Left renal cortex interstitium (tissue), 4 donors: Measurements from ENCODE around the gene PRSS22. TPM values are rescaled to one million over a fixed set of nuclear protein-coding genes. Genes with fewer than 3 reads are reported as not detected.
"Not testable (repeated sequence)": the region's sequence is repeated elsewhere in the genome, so short reads cannot be mapped to it uniquely, and the experiment has no call there.

Source experiments
- DNase-seq, 4 donors: peaks; one replicate each; pipeline ENCODE4 v3.0.0-alpha.2; 2013; ENCODE audit warnings: low read depth in 4 of 4, low spot score in 2 of 4, missing footprints in 1 of 4
- polyA plus RNA-seq, 4 donors: library from polyadenylated mRNA; unstranded; fragments of 120-200 nt; gene quantifications; one replicate each; pipeline ENCODE4 v1.2.1, GENCODE V29; 2013; ENCODE audit not compliant: insufficient read length in 4 of 4

Gene PRSS22
- 10 to 100 TPM in 1 of 4 donors, 1 to 10 TPM in 3; 6.3 to 16.6 (median 8.4) TPM for polyA plus RNA-seq

GRCh38 chr16:2857451-2858244 is at the start of gene PRSS22:
Gene PRSS22 (minus strand): TSS chr16:2858170. CDS start chr16:2858104, 66 bp downstream.
- DNase-seq: no peak

- not testable (repeated sequence) for DNase-seq
Measured at GRCh38 chr16:2907084-2907753, 49.2 kb upstream of the PRSS22 start.

- DNase-seq: no peak
Measured at GRCh38 chr16:2905988-2906387, 48.0 kb upstream of the PRSS22 start.

GRCh38 chr16:2905241-2905987 is 47.4 kb upstream of the PRSS22 start:
- DNase-seq: peak in 3 of 4 donors; percentile 77 to 91 (median 82)

- no peak for DNase-seq
Measured at GRCh38 chr16:2904922-2905240, 46.9 kb upstream of the PRSS22 start.

GRCh38 chr16:2904100-2904921 is 46.3 kb upstream of the PRSS22 start:
- peak in 2 of 4 donors; percentile 70 to 76 for DNase-seq

- DNase-seq: no peak
Measured at GRCh38 chr16:2902337-2903130, 44.6 kb upstream of the PRSS22 start.

GRCh38 chr16:2900526-2901075 is 42.6 kb upstream of the PRSS22 start:
- DNase-seq: no peak

GRCh38 chr16:2899564-2900072 is 41.6 kb upstream of the PRSS22 start:
- no peak for DNase-seq

GRCh38 chr16:2898831-2899563 is 41.0 kb upstream of the PRSS22 start:
- DNase-seq: no peak

GRCh38 chr16:2897110-2897509 is 39.1 kb upstream of the PRSS22 start:
- DNase-seq: no peak

GRCh38 chr16:2896480-2897010 is 38.6 kb upstream of the PRSS22 start:
- DNase-seq: no peak

- DNase-seq: no peak
Measured at GRCh38 chr16:2895813-2896212, 37.8 kb upstream of the PRSS22 start.

- DNase-seq: no peak
Measured at GRCh38 chr16:2894231-2894630, 36.3 kb upstream of the PRSS22 start.

GRCh38 chr16:2884041-2884451 is 26.1 kb upstream of the PRSS22 start:
- no peak for DNase-seq

- DNase-seq: no peak
Measured at GRCh38 chr16:2883458-2883908, 25.5 kb upstream of the PRSS22 start.

GRCh38 chr16:2882650-2883457 is 24.9 kb upstream of the PRSS22 start, which contains the start of gene FLYWCH2:
Gene FLYWCH2 (plus strand): TSS chr16:2883215. CDS start chr16:2896450, 13,235 bp downstream.
- DNase-seq: peak; percentile 97 to 98 (median 98)
